ENCODE measurements around the gene CDH4.

CDH4 gene

GRCh38 chr20:61251529-61252393 lies at the start of gene CDH4:
Gene CDH4 (plus strand): TSS chr20:61252261.
- in situ Hi-C loops (cut with MboI; ENCODE audit: low sequenced_read_pairs), result no loop called here

- in situ Hi-C loops (cut with MboI; ENCODE audit: low sequenced_read_pairs), result no loop called here
Observed at GRCh38 chr20:61203320-61203719, 48.7 kb upstream of the CDH4 start.

GRCh38 chr20:61204206-61204605 lies 47.9 kb upstream of the CDH4 start:
- in situ Hi-C loops (cut with MboI; ENCODE audit: low sequenced_read_pairs), result no loop called here

GRCh38 chr20:61205769-61206168 lies 46.3 kb upstream of the CDH4 start:
- in situ Hi-C loops (cut with MboI; ENCODE audit: low sequenced_read_pairs), result no loop called here

- in situ Hi-C loops (cut with MboI; ENCODE audit: low sequenced_read_pairs), result no loop called here
Observed at GRCh38 chr20:61210862-61211261, 41.2 kb upstream of the CDH4 start.

GRCh38 chr20:61217848-61218247 lies 34.2 kb upstream of the CDH4 start:
- in situ Hi-C loops (cut with MboI; ENCODE audit: low sequenced_read_pairs), result no loop called here

GRCh38 chr20:61219021-61219431 lies 33.0 kb upstream of the CDH4 start:
- in situ Hi-C loops (cut with MboI; ENCODE audit: low sequenced_read_pairs), result no loop called here

GRCh38 chr20:61220131-61220530 lies 31.9 kb upstream of the CDH4 start:
- in situ Hi-C loops (cut with MboI; ENCODE audit: low sequenced_read_pairs), result no loop called here

- in situ Hi-C loops (cut with MboI; ENCODE audit: low sequenced_read_pairs), result no loop called here
Observed at GRCh38 chr20:61220626-61221325, 31.3 kb upstream of the CDH4 start.

- in situ Hi-C loops (cut with MboI; ENCODE audit: low sequenced_read_pairs), result no loop called here
Observed at GRCh38 chr20:61222699-61223098, 29.4 kb upstream of the CDH4 start.

- in situ Hi-C loops (cut with MboI; ENCODE audit: low sequenced_read_pairs), result no loop called here
Observed at GRCh38 chr20:61223121-61223520, 28.9 kb upstream of the CDH4 start.

GRCh38 chr20:61230166-61230565 lies 21.9 kb upstream of the CDH4 start:
- in situ Hi-C loops (cut with MboI; ENCODE audit: low sequenced_read_pairs), result no loop called here

- in situ Hi-C loops (cut with MboI; ENCODE audit: low sequenced_read_pairs), result no loop called here
Observed at GRCh38 chr20:61233590-61233989, 18.5 kb upstream of the CDH4 start.

- in situ Hi-C loops (cut with MboI; ENCODE audit: low sequenced_read_pairs), result no loop called here
Observed at GRCh38 chr20:61234224-61234890, 17.7 kb upstream of the CDH4 start.

GRCh38 chr20:61236713-61237112 lies 15.3 kb upstream of the CDH4 start:
- in situ Hi-C loops (cut with MboI; ENCODE audit: low sequenced_read_pairs), result no loop called here

- in situ Hi-C loops (cut with MboI; ENCODE audit: low sequenced_read_pairs), result no loop called here
Observed at GRCh38 chr20:61238813-61239212, 13.2 kb upstream of the CDH4 start.

GRCh38 chr20:61240814-61241213 lies 11.2 kb upstream of the CDH4 start:
- in situ Hi-C loops (cut with MboI; ENCODE audit: low sequenced_read_pairs), result no loop called here

- in situ Hi-C loops (cut with MboI; ENCODE audit: low sequenced_read_pairs), result no loop called here
Observed at GRCh38 chr20:61244213-61244612, 7.8 kb upstream of the CDH4 start.

- in situ Hi-C loops (cut with MboI; ENCODE audit: low sequenced_read_pairs), result no loop called here
Observed at GRCh38 chr20:61246269-61246668, 5.8 kb upstream of the CDH4 start.

- in situ Hi-C loops (cut with MboI; ENCODE audit: low sequenced_read_pairs), result no loop called here
Observed at GRCh38 chr20:61249626-61250025, 2.4 kb upstream of the CDH4 start.

GRCh38 chr20:61252601-61253263 lies 671 bp downstream of the CDH4 start:
- in situ Hi-C loops (cut with MboI; ENCODE audit: low sequenced_read_pairs), result no loop called here

All from HL-60/S4 treated with phorbol 12-myristate 13-acetate at 8.2 ng/mL for 4 days and 3 days (cell line).